ENCODE results near the gene HILPDA.
"Not testable (repeated sequence)": the region's sequence is repeated elsewhere in the genome, so short reads cannot be mapped to it uniquely, and the experiment has no call there.

DNA sequence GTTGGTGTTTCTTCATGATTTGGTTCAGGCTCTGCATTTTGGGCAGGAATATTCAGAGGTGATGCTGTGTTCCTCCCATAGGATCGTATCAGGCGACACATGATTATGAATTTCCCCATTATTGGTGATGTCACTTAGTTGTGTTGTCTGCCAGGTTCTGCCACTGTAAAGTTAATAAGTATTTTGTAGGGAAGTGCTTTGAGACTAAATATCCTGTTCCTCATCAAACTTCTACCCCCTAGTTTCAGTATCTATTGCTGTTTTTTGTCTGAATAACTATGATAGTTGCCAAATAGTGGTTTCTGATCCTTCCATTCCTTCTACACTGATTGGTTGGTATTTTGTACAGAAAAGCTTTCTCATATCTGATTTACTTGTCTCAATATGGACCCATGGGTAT lies 49.7 kb downstream of the HILPDA start:
- not testable (repeated sequence) for TF ChIP-seq EZH2phosphoT487 (IDR thresholded peaks at IDR 0.05; ENCODE audit: insufficient read depth, low read depth); EZH2 (IDR thresholded peaks at IDR 0.05; ENCODE audit: insufficient read depth, poor library complexity, severe bottlenecking)
